GM21515 (cell line): Measurements from ENCODE around the gene ACTR1A.
"Not testable (repeated sequence)": the region's sequence is repeated elsewhere in the genome, so short reads cannot be mapped to it uniquely, and the experiment has no call there.

Experiments
- ATAC-seq: cut with Tn5 transposase; IDR thresholded peaks from one replicate; pipeline ENCODE4 v1.9.1; 2021; ENCODE audit not compliant: unreplicated experiment

The ACTR1A gene

GRCh38 chr10:102455893-102456471, 46.5 kb downstream of the ACTR1A start:
- ATAC-seq: no peak

DNA sequence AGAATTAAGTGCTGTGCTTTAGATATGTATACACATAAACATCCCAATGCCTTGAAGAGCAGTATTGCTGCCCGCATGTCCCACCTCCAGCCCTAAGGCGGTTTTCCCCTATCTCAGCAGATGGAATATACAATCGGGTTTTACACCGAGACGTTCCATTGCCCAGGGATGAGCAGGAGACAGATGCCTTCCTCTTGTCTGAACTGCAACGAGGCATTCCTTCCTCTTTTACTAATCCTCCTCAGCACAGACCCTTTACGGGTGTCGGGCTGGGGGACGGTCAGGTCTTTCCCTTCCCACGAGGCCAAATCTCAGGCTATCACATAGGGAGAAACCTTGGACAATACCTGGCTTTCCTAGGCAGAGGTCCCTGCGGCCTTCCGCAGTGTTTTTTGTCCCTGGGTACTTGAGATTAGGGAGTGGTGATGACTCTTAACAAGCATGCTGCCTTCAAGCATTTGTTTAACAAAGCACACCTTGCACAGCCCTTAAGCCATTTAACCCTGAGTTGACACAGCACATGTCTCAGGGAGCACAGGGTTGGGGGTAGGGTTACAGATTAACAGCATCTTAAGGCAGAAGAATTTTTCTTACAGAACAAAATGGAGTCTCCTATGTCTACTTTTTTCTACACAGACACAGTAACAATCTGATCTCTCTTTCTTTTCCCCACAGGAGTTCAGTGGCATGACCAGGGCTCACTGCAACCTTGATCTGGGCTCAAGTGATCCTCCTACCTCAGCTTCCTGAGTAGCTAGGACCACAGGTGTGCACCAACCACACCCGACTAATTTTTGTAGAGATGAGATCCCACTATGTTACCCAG, 47.6 kb downstream of the ACTR1A start:
- not testable (repeated sequence) for ATAC-seq

DNA sequence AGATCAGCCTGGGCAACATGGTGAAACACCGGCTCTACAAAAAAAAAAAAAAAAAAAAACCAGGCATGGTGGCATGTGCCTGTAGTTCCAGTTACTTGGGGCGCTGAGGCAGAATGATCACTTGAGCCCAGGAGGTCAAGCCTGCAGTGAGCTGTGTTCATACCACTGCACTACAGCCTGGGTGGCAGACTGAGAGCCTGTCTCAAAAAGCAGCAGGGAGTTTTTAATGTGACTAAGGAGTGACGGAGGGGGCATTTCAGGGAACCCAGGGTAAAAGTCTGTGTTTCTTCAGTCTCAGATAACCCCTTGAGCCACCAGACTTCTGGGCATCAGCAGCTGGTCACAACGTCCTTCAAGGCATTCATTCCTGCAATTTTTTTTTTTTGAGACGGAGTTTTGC, 49.0 kb downstream of the ACTR1A start:
- ATAC-seq: no peak

DNA sequence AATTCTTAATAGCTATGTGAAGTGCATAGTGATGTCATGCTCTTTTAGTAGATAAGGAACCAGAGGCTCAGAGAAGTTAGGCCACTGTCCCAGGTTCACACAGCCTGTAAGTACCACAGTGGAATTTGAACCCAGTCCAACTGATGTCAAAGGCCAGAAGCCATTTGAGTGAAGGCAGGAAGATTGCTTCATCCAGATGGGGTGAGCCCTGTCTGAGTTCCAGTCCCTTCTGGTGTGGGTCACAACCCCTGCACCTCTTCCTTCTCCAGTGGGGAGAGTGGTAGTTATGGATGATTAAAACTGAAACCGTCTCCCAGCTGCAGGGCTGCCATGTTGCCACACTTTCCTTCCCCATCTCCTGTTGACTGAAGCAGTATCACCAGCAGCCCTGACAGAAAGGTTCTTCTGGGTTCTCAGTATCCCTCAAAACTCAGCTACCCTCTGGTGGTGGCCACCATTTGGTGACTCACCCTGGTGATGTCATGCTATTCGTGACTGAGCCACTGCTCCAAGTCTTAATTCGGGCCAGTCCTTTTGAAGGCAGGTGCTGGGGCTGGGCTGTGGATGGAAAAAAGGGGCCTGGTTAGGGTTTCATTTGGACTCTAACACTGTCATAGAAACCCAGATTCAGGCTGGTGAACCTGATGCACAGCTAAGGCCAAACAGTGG, 49.7 kb downstream of the ACTR1A start:
- ATAC-seq: no peak

DNA sequence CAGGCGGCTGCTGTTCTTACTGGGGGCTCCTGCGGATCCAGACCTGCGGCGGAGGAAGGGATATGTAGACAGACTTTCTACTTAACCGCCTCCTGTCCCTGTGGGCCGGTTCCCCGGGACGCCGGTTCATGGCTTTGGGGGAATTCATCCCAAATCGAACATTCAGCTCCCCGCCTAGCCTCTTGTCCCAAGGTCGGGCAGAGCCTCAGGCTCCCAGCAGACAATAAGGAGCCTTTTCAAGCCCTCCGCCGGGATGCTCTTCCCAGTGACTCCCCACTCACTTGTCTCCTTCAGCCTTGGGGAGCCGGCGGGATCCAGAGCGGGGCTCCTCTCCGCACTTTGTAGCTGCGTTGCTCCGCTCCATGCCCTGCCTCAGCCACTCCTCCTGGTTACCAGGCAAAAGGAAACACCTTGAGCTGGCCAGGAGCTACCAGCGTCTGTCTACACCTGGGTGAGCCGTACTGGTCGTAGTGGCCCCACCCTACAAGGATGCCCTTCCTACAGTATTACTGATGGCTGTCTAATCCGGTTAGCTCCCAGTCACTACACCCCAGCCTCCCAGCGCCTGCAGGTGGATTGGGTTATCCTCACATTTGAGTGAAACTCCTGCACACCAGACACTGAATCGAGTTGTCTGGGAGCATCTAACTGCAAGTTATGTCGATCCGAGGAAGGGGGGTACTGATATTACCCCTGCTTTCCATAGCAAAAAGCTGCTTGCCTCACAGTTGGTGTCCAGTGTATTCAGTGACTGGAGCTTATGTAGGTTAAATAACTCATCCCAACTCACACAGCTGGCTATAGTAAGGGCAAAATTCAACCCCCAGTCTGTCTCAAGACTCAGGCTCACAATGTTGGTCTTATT, 51.2 kb downstream of the ACTR1A start, which contains the start of gene C10orf95:
Gene C10orf95 (minus strand): TSS at position 439 of the 865 bp plus-strand sequence. CDS start 450 bp downstream, outside the sequence.
- no peak for ATAC-seq

DNA sequence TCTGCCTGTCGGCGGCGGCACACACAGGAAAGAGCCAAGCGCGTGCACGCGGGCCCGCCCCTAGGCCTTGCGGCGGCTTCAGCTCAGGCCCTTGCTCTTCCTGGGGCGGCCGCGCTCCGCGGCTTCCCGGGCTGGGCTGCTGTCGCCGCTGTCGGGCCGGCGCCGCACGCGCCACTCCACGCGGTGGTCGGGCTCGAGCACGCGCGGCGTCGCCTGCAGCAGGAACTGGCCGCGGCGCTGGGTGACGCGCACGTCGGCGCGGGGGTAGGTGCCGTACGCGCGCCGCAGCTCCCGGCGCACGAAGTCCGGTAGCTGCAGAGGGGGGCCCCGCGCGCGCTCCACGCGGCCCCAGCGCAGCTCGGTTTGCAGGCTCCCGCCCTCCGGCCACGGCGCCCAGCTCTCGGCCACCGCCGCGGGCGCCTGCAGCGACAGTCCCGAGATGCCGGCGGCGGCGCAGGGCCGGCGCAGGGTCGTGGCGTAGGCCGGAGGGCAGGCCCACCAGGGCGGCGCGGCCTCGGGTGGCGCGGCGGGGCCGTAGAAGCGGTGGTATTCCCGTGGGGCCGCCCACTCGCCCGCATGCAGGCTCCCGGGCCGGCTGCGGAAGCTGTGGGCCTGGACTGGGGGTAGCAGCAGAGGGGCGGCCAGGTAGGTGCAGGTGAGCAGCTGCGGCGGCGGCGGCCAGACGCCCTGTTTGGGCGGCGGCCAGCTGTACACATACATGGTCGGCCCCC, 52.0 kb downstream of the ACTR1A start:
- peak; percentile 81 for ATAC-seq

DNA sequence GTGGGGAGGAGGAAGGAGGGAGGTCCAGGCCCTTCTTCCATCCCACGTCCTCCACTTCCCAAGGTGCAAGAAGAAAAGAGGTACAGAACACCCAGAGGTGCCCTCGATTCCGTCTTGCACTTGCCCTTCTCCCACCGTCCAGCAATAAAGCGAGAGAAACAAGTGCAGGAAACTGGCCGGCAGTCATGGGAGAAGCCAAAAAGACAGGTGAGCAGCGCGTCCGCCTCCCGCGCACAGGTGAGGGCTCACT, 52.5 kb downstream of the ACTR1A start:
- ATAC-seq: no peak

GRCh38 chr10:102449321-102450123, 53.0 kb downstream of the ACTR1A start:
- peak; percentile 46 for ATAC-seq

DNA sequence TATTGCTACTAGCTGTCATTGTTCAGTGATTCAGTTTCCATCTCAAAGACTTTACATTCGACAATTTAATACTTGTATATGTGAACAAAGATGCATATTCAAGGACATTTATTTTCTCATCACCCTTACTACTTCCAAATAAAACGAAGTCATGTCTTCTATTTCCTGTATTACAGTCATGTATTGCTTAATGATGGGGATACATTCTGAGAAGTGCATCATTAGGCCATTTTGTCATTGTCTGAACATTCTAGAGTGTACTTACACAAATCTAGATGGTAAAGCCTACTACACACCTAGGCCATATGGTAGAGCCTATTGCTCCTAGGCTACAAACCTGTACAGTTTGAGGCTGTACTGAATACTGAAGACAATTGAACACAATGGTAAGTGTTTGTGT, 57.7 kb downstream of the ACTR1A start:
- ATAC-seq: no peak

DNA sequence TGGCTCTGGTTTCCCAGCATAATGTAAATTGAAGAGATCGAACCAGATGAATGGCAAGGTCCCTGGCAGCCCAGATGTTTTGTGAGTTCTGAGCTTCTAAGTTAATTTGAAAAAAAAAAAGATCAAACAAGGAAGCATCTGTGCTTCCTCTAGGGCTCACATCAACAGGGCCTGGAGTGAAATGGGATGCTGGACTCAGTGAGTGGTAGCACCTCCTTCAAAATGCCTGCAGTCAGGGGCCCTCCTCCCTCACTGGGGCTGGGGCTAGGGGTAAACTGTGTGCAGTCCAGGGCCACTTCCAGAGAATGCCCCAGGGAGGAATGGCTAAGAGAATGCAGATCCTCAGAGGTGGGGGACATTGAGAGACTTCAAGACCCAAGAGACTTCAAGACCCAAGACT, 64.1 kb downstream of the ACTR1A start:
- ATAC-seq: no peak

- no peak for ATAC-seq
Observed at GRCh38 chr10:102437515-102437914, 65.0 kb downstream of the ACTR1A start.

- ATAC-seq: no peak
Observed at GRCh38 chr10:102436312-102436711, 66.2 kb downstream of the ACTR1A start.

DNA sequence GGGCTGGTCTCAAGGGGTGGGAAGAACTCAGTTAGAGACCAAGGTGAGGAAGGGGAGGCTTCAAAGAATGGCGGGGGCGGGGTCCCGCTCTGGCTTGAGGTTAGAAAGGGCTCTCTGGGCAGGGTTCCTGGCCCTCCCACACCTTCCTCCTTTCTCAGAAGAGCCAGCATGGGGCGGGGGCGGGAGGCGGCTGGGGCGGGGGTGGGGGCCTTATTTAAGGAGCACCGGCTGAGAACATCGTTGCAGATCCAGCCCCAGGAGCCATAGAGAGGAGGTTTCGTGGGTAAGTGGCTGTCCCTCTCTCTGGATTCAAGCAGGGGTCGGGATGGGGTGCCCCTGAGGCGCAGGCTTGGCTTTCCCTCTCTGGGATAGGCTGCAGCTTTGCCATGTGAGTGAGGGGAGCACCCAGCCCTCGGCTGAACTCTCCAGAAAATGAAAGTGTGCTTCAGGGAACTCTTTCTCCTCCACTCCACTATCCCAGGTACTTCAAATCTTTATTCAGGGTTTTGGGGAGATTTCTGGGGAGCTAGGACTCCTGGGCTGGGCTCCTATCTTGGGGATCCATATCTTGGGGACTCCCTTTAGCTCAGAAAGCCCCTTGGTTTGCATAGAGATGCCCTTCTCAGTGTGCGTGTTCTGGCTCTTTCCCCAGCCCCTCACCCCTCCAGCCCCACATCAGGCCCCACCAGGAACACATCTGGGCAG, 66.8 kb downstream of the ACTR1A start:
- no peak for ATAC-seq

DNA sequence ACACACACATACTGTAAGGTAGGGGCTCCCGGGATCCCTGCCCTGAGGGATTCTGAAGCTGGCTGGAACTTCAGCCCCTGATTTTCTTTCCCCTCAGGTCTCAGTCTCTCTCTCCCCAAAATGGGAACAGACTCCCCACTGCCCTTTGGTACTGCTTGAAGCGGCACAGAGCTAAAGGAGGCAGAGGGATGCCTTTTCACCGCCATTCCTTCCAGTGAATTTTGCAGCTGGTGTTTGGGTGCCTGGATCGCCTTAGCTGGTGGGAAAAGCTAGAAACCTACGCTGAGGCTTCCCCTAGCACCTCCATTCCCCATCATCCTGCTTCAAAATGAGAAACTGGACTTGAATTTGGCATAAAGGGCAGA, 67.4 kb downstream of the ACTR1A start:
- no peak for ATAC-seq

DNA sequence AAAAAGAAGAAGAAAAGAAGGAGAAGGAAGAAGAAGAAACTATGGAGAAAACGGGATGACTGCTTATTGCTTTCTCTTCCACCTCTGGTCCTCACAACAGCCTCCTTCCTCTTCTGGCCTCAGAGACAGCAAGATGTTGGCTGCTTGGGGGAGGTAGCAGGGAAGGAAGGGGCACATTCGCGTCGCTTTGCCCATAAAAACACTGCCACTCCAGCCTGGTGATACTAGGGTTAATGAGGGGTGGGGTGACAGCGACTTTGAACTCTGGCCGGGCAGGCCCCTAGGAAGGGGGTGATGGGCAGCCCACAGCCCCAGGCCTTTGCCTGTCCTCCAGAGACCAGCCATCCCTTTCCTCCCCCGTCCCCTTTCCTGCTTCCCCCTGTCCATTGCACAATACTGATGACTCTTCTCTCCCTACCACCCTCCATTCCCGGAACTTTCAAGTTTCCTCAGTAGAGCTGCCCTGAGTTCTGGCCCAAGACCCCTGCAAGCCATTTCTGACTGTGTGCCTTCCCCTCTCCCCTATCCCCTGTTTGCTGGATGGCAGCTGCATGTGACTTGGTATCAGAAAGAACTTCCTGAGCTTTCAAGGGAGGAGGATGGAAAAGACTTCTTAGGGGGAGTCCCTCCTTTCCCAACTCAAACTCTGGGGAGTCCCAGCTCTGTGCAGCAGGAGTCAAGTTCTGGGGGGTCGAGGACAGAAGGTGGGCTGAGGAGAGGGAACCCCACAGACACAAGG, 67.9 kb downstream of the ACTR1A start:
- ATAC-seq: no peak

DNA sequence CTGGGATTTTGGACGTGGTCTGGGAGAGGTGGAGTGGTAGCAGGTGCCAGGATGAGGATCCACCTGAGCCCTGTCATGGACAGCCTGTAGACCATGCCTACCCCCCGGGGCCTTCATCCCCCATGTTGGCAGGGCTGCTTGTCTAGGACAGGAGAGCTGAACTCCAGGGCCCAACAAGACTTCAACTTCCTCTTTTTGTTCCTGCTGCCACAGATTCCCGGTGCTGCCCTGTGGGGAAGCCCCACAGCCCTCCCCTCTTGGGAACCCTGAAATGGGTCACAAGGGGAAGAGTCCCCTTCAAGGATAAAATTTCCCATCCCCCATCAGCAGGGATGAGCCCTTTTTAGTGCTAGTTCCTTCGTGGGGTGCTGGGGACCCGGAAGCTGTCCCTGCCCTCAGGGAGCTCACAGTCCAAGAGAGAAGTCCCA, 68.9 kb downstream of the ACTR1A start:
- no peak for ATAC-seq

DNA sequence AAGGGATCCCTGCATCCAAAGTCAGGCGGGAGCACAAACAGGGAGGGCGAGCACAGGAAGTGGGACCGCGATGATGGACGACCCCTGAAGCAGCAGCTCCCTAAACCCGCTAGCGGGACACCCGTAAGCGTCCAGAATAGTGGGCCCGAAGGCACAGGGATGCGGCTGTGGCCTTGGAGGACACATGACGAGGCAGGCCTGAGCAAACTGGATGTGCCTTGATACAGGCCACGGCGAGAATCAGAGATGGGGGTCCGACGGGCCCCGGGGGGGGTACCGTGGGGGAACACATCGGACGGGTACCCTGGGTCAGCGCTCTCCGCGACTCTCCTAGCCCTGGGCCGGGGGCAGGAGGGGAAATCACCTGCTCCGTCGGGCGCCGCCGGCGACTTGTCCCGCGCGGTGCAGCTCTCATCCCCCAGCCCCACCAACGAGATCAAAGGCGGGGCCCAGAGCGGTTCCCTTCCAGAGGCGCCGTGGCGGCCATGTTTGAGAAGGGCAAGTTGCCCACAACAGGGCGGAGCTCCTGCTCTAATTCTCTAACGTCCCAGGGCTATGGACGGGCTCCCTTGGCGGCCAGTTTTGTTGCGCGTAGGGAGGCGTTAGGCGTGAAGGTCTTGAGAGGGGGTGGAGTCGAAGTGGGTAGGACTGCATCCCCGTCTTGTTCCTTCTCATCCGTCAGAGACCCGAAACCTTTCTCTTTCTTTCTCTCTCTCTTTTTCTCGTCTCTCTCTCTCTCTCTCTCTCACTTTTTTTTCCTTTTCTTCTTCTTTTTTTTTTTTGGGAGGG, 70.2 kb downstream of the ACTR1A start, which contains the start of gene CUEDC2:
Gene CUEDC2 (minus strand): TSS at position 413 of the 789 bp plus-strand sequence. CDS start 7,386 bp downstream, outside the sequence.
- ATAC-seq: peak; percentile 75
